Fibroblast of peridontal ligament (primary cell): ENCODE results near the gene KLF4.

Experiments used
- DNase-seq: peaks from one replicate; pipeline ENCODE4 v3.0.0-alpha.2; 2010; ENCODE audit errors: extremely low read depth

Gene KLF4

GRCh38 chr9:107453479-107453878 lies 36.1 kb downstream of the KLF4 start:
- no peak for DNase-seq

GRCh38 chr9:107447834-107448233 lies 41.7 kb downstream of the KLF4 start:
- no peak for DNase-seq

GRCh38 chr9:107447081-107447480 lies 42.5 kb downstream of the KLF4 start:
- no peak for DNase-seq

- DNase-seq: no peak
Measured at GRCh38 chr9:107446491-107446890, 43.1 kb downstream of the KLF4 start.

GRCh38 chr9:107443786-107444185 lies 45.8 kb downstream of the KLF4 start:
- no peak for DNase-seq

GRCh38 chr9:107439991-107440456 lies 49.5 kb downstream of the KLF4 start:
- no peak for DNase-seq

GRCh38 chr9:107438211-107439031 lies 51.1 kb downstream of the KLF4 start:
- no peak for DNase-seq

- DNase-seq: no peak
Measured at GRCh38 chr9:107437716-107438115, 51.9 kb downstream of the KLF4 start.

GRCh38 chr9:107435415-107435814 lies 54.2 kb downstream of the KLF4 start:
- no peak for DNase-seq
